Measurements from ENCODE around the gene CXCL3.
A peak's percentile ranks its signal among the peaks of the same experiment; 100 is the strongest.

CXCL3 gene

GRCh38 chr4:74055096-74055495, 16.6 kb upstream of the CXCL3 start:
- DNase-seq, result no peak

DNA sequence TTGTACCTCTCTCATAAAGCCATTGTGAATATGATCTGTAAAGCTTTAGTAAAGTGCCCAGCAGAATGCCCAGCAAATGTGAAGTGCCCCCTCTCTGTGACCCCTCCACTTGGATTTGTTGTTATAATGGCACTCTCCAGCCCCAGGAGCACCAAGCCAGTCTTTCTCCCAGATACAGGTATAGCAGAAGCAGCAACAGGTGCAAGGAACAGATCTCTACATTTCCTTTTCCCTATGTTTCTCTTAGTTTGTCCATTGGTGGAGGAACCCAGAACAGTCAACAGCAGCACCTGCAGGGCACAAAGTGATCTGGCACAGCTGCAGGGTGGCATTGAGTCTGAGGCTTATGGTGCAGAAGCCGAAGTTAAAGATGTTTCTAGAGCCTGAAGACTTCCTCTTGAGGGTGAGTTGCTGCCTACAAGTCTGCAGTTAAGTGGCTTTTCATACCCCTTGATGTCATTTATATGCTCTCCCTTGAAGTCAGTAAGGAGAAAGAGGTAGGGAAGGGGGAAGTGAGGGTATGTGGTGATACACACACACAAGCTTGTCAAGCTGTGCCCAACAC, 16.1 kb upstream of the CXCL3 start:
- peak in 1 of 2 donors; percentile 78 for DNase-seq

GRCh38 chr4:74047152-74047551, 8.7 kb upstream of the CXCL3 start:
- DNase-seq, result no peak

GRCh38 chr4:74045772-74046171, 7.3 kb upstream of the CXCL3 start:
- no peak for DNase-seq

DNA sequence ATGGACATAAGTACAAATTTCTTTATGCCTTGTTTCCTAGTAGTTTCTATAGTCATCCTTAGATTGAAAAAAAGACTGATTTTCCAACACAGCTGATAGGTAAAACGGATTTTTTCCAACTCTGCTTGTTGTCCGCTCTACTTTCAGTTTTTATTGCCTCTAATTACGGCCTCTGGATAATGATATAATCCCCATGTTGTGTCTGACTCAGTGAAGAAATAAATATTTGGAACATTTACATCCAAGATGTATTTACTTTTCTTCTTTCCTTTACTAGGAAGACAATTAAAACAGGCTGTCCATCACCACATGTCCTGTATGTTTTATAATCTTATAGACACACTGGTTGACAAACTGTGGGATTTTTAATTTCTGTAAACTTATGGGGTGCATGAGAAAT, 6.8 kb upstream of the CXCL3 start:
- DNase-seq, result no peak

DNA sequence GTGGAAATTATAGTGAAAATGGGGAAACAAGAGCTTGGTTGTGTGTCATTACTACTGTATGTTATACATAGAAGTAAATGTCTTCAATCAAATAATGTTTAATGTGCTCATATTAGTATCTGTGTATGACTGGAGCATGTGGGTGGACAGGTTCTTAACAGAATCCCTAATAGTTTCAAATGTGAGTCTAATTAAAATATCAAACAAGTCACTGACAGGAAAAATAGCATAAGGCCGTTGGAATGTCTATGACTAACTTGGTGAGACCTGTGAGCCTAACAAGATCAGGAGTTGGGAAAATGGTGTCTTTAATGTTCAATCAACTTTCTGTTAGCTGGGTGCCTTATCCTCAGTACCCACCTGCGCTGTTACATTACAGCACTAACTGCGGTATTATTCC, 6.2 kb upstream of the CXCL3 start:
- DNase-seq, result no peak

- DNase-seq, result no peak
Measured at GRCh38 chr4:74042681-74043080, 4.2 kb upstream of the CXCL3 start.

DNA sequence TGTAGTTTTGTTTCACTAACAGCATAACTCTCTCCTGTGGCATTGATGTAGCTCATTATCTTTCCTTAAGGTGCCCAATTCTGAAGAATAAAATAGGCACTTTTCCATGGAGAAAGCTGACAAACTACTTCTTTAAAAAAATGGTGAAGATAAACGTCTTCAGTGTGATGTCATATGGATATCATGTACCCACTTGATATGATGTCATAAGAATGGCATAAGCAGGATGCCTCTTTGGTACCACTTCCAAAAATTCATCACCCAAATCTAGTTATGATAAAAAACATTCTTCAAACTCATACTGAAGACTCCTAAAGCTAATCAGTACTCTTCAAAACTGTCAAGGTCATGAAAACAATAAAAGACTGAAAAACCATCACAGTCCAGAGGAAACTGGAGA, 2.9 kb upstream of the CXCL3 start:
- DNase-seq, result no peak

- DNase-seq, result no peak
Measured at GRCh38 chr4:74039315-74039763, 850 bp upstream of the CXCL3 start.

GRCh38 chr4:74038086-74038424, 434 bp downstream of the CXCL3 start:
- peak in 1 of 2 donors; percentile 79 for DNase-seq

GRCh38 chr4:74037076-74037955, 1.2 kb downstream of the CXCL3 start:
- DNase-seq, result peak in 1 of 2 donors; percentile 57

GRCh38 chr4:74033739-74034138, 4.8 kb downstream of the CXCL3 start:
- DNase-seq, result peak in 1 of 2 donors; percentile 34

DNA sequence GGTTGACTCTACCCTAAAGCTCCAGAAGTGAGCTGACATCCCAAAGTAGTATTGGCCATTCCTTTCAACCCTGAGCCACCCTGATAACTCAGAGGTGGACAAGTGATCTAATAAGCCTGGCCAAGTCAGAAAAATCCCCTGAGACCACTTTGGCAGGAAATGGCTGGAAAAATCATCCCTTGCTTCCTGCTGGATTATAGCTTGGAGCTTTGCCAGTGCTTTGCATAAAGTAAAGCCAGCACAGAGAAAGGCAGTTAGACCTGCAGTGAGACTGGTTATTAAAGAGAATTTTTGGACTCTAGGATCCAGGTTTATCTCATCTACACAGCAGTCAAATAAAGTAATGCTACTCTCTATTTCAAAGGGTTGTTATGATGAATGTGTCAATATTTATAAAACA, 6.4 kb downstream of the CXCL3 start:
- no peak for DNase-seq

DNA sequence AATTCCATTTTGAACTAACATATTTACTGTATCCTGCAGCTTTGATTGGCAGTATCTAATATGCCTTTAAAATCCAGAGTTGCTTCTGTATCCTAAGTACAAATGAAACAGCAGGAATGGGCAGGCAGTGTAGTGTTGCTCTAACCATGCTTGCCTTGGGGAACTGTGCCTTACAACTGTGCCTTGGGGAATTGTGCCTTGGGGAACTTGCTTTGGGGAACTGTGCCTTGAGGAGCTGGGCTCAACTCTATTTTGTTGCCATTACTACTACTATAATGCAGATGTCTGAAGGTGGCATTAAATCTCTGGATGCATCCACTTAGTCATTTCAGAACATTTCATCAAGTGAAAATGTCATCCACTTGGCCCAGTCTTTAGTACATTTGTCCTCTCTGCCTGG, 6.9 kb downstream of the CXCL3 start:
- DNase-seq, result no peak

- DNase-seq, result no peak
Measured at GRCh38 chr4:74030285-74030684, 8.2 kb downstream of the CXCL3 start.

- DNase-seq, result no peak
Measured at GRCh38 chr4:74028504-74028903, 10.0 kb downstream of the CXCL3 start.

- no peak for DNase-seq
Measured at GRCh38 chr4:74023709-74024108, 14.8 kb downstream of the CXCL3 start.

DNA sequence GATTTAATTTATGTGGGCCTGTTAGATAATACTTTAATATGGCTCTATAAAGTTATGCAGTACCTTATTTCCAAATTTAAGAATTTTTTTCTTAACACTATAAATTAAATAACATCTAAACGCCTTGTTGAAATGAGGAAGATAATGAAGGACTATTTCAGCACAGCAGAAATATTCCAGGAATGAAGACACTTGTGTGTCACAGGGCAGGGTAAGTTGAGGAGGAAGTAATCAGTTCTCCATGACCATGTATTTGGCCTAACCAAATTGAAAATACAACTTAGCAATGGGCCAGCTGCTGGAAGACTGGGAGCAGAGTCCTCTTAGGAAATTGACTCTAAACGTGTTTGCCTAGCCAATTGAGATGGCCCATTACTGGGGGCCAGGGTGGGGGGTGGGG, 16.9 kb downstream of the CXCL3 start:
- no peak for DNase-seq

- DNase-seq, result peak in 1 of 2 donors; percentile 91
Measured at GRCh38 chr4:74018771-74019170, 19.7 kb downstream of the CXCL3 start.

DNA sequence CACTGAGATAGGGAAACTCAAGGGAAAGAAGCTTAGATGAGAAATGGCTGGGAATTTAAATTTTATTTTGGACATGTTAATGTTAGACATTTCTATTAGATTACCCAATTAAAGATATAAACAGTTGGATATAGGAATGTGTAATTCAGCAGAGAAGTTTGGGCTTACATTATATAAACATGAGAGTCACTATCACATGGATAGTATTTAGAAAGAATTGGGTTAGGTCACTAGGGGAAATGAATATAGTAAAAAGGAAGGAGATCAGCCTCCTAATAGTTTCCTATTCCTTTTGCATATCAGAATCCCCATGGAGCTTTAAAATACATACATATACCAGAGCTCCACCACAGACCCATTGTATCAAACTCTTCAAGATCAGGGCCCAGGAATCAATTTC, 20.4 kb downstream of the CXCL3 start:
- DNase-seq, result no peak

GRCh38 chr4:74016068-74016467, 22.4 kb downstream of the CXCL3 start:
- peak in 1 of 2 donors; percentile 82 for DNase-seq

GRCh38 chr4:74015126-74015780, 23.2 kb downstream of the CXCL3 start:
- DNase-seq, result no peak

DNA sequence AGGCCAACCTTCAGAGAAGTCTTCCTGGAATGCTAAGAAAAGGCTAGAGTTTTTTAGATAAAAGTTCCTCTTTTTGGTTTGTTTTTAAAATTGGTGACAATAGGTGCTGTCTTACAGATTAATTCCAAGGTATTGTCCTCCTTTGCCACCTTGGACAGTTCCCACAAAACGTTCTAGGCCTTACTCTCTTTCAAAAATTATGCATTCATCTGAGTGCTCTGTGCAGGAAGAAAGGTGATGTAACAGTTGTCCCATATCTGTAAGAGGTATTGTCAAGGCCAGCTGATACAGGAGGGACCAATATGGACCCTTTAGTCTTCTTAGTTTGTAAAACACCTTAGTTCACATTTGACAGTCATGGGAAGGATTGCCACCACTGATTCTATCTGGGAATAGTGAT, 24.2 kb downstream of the CXCL3 start:
- no peak for DNase-seq

GRCh38 chr4:74013264-74013663, 25.2 kb downstream of the CXCL3 start:
- peak in 1 of 2 donors; percentile 9 for DNase-seq

All from bone marrow (tissue), 2 donors.